Astrocyte (in vitro differentiated cells and primary cell): ENCODE data around the gene RPUSD3.
"Not testable (repeated sequence)": the region's sequence is repeated elsewhere in the genome, so short reads cannot be mapped to it uniquely, and the experiment has no call there.

Experiments
- CTCF ChIP-seq: IDR thresholded peaks from 2 replicates; pipeline ENCODE4 v1.5.1; 2011; ENCODE audit warnings: low read depth, mild to moderate bottlenecking, inconsistent platforms, low read length, moderate library complexity; ENCODE audit not compliant: insufficient read depth
- EZH2 ChIP-seq: IDR thresholded peaks from 2 replicates; pipeline ENCODE4 v1.6.1; 2012; ENCODE audit warnings: mild to moderate bottlenecking, low read length, inconsistent platforms; ENCODE audit not compliant: insufficient read depth

GRCh38 chr3:9872067-9872466, 28.3 kb upstream of the RPUSD3 start:
- not testable (repeated sequence) for TF ChIP-seq CTCF, EZH2
